OCI-LY7 (cell line): ENCODE results near the gene RADIL.

Experiments
- CTCF ChIP-seq: fragments of 200-600 bp; sonication (generic); conservative IDR thresholded peaks from 2 replicates; pipeline ENCODE4 v1.5.1; 2014; ENCODE audit warnings: mild to moderate bottlenecking, antibody characterized with exemption, low read length, moderate library complexity, mixed read lengths
- EZH2phosphoT487 ChIP-seq: fragments of 200-600 bp; sonication (generic); IDR thresholded peaks from 2 replicates; pipeline ENCODE4 v1.6.1; 2018; ENCODE audit warnings: low read depth, borderline replicate concordance, mild to moderate bottlenecking, mixed run types, antibody characterized with exemption, low read length, moderate library complexity, mixed read lengths

GRCh38 chr7:4833691-4834600 lies 49.6 kb downstream of the RADIL start:
- TF ChIP-seq CTCF (no peak), EZH2phosphoT487 (no peak)
